ENCODE data around the gene BAIAP3.

DNA sequence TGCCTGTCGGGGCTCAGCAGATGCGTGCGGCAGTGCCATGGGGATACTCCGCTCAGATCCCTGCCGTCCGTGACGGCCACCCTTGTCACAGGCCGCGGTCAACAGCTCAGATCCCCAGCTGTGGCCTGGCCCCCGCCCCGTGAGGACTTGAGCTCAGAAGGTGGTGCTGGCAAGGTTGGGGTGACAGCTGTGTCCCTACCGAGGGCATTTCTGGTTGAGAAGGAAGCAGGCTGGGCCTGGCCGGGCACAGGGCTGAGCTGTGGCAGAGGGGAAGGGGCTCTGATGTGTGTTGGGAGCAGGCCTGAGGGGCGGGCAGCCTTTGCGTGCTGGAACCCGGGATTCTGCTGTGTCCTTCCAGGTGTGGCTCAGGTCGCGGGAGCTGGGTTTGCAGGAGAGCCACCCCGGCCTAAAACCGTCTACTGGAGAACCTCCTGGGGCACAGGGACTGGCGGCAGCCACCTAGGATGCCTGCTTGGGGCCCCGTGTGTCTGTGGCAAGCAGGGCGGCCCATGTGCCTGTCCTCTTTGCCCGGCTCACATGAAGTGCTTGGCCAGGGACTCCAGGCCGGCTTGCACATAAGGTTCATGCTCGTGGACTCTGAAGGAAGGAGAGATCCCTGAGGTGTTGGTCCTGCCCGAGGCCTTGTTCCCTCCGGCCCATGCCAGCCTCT, 18.9 kb upstream of the BAIAP3 start:
- TF ChIP-seq, protein P1, sequence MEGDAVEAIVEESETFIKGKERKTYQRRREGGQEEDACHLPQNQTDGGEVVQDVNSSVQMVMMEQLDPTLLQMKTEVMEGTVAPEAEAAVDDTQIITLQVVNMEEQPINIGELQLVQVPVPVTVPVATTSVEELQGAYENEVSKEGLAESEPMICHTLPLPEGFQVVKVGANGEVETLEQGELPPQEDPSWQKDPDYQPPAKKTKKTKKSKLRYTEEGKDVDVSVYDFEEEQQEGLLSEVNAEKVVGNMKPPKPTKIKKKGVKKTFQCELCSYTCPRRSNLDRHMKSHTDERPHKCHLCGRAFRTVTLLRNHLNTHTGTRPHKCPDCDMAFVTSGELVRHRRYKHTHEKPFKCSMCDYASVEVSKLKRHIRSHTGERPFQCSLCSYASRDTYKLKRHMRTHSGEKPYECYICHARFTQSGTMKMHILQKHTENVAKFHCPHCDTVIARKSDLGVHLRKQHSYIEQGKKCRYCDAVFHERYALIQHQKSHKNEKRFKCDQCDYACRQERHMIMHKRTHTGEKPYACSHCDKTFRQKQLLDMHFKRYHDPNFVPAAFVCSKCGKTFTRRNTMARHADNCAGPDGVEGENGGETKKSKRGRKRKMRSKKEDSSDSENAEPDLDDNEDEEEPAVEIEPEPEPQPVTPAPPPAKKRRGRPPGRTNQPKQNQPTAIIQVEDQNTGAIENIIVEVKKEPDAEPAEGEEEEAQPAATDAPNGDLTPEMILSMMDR (IDR thresholded peaks at IDR 0.05): no peak
- TF ChIP-seq POLR2AphosphoS5 (IDR thresholded peaks at IDR 0.05) (no peak), POLR2A (IDR thresholded peaks at IDR 0.05; ENCODE audit: low read depth) (no peak)

Measured in esophagus muscularis mucosa (tissue), 3 donors.